Skeletal muscle tissue (tissue), 4 donors: ENCODE data around the gene DET1. TPM values are rescaled to one million over a fixed set of nuclear protein-coding genes. Genes with fewer than 3 reads are reported as not detected.
A peak's percentile ranks its signal among the peaks of the same experiment; 100 is the strongest.
"Not testable (repeated sequence)": the region's sequence is repeated elsewhere in the genome, so short reads cannot be mapped to it uniquely, and the experiment has no call there.

Source experiments
- H3K27ac ChIP-seq: one replicate; pipeline ENCODE4 v1.7.0; 2013; ENCODE audit warnings: mild to moderate bottlenecking, low read depth, low read length, inconsistent platforms
- H3K27me3 ChIP-seq, 3 donors: one replicate each; pipeline ENCODE4 v1.7.0; 2013; ENCODE audit warnings: low read length in 3 of 3; ENCODE audit not compliant: control insufficient read depth in 3 of 3, insufficient read depth in 3 of 3
- H3K36me3 ChIP-seq, 3 donors: one replicate each; pipeline ENCODE4 v1.7.0; 2013; ENCODE audit warnings: low read length in 3 of 3; ENCODE audit not compliant: control insufficient read depth in 3 of 3, insufficient read depth in 3 of 3
- H3K4me1 ChIP-seq, 3 donors: one replicate each; pipeline ENCODE4 v1.7.0; 2013; ENCODE audit warnings: low read length in 3 of 3, mild to moderate bottlenecking in 3 of 3; ENCODE audit not compliant: control insufficient read depth in 3 of 3, insufficient read depth in 3 of 3
- H3K4me3 ChIP-seq, 3 donors: one replicate each; pipeline ENCODE4 v1.7.0; 2013; ENCODE audit warnings: low read length in 3 of 3
- H3K9ac ChIP-seq, 3 donors: one replicate each; pipeline ENCODE4 v1.7.0; 2013; ENCODE audit warnings: low read length in 3 of 3, mild to moderate bottlenecking in 3 of 3, moderate library complexity in 2 of 3, low read depth in 1 of 3
- H3K9me3 ChIP-seq, 3 donors: one replicate each; pipeline ENCODE4 v1.7.0; 2013; ENCODE audit warnings: low read length in 3 of 3; ENCODE audit not compliant: control insufficient read depth in 3 of 3
- total RNA-seq: library from RNA; depleted of rRNA; stranded (reverse); fragments of >200 nt; gene quantifications from one replicate; pipeline ENCODE4 v1.2.3, GENCODE V29; 2014
- donor health status: Osteomylitis.

The DET1 gene
- total RNA-seq, 1 donor from 2014 or later: 11.5 TPM

- H3K27me3 ChIP-seq: peaks cover 0 to 3% (median 0%) of the 10 kb centered on the region in 3 donors
- no peaks in the 10 kb centered on the region for H3K9me3 ChIP-seq
- peaks cover 8 to 22% (median 17%) of the 10 kb centered on the region in 3 donors for H3K4me1 ChIP-seq
- H3K27ac ChIP-seq: peak overlapping the region; percentile 72
- H3K36me3 ChIP-seq: no peaks in the 10 kb centered on the region
- peak overlapping the region in 2 of 3 donors; percentile 47 to 54 for H3K9ac ChIP-seq
- H3K4me3 ChIP-seq: no peak overlapping the region
Measured at GRCh38 chr15:88571153-88571851, 24.8 kb upstream of the DET1 start.

GRCh38 chr15:88568589-88568988, 22.1 kb upstream of the DET1 start:
- H3K36me3 ChIP-seq: no peaks in the 10 kb centered on the region
- peaks cover 0 to 3% (median 0%) of the 10 kb centered on the region in 3 donors for H3K27me3 ChIP-seq
- H3K4me3 ChIP-seq: no peak overlapping the region
- no peak overlapping the region for H3K27ac ChIP-seq
- no peaks in the 10 kb centered on the region for H3K9me3 ChIP-seq
- peaks cover 8 to 22% (median 17%) of the 10 kb centered on the region in 3 donors for H3K4me1 ChIP-seq
- H3K9ac ChIP-seq: no peak overlapping the region

GRCh38 chr15:88564741-88565140, 18.3 kb upstream of the DET1 start:
- no peak overlapping the region for H3K4me3 ChIP-seq
- H3K4me1 ChIP-seq: peaks cover 0 to under 1% (median 0%) of the 10 kb centered on the region in 3 donors
- no peak overlapping the region for H3K27ac ChIP-seq
- H3K9ac ChIP-seq: no peak overlapping the region
- no peaks in the 10 kb centered on the region for H3K9me3 ChIP-seq
- no peaks in the 10 kb centered on the region for H3K36me3 ChIP-seq
- peaks cover 0 to 3% (median 0%) of the 10 kb centered on the region in 3 donors for H3K27me3 ChIP-seq

- Histone ChIP-seq H3K9me3 (no peaks in the 10 kb centered on the region), H3K36me3 (no peaks in the 10 kb centered on the region), H3K27me3 (peaks cover 0 to 3% (median 0%) of the 10 kb centered on the region in 3 donors), H3K27ac (no peak overlapping the region), H3K4me3 (no peak overlapping the region), H3K4me1 (no peaks in the 10 kb centered on the region), H3K9ac (no peak overlapping the region)
Measured at GRCh38 chr15:88563638-88564037, 17.2 kb upstream of the DET1 start.

GRCh38 chr15:88559565-88559964, 13.1 kb upstream of the DET1 start:
- not testable (repeated sequence) for H3K9ac ChIP-seq, H3K27ac ChIP-seq, H3K36me3 ChIP-seq

GRCh38 chr15:88558026-88558425, 11.5 kb upstream of the DET1 start:
- not testable (repeated sequence) for H3K36me3 ChIP-seq, H3K9ac ChIP-seq, H3K27ac ChIP-seq, H3K27me3 ChIP-seq, H3K9me3 ChIP-seq, H3K4me3 ChIP-seq, H3K4me1 ChIP-seq

More at GRCh38 chr15:88559565-88559964, 13.1 kb upstream of the DET1 start:
- H3K4me1 ChIP-seq, H3K9me3 ChIP-seq, H3K27me3 ChIP-seq, H3K4me3 ChIP-seq: not testable (repeated sequence)

GRCh38 chr15:88548009-88548408, 1.5 kb upstream of the DET1 start:
- H3K36me3 ChIP-seq, H3K27me3 ChIP-seq, H3K9me3 ChIP-seq, H3K27ac ChIP-seq, H3K4me3 ChIP-seq, H3K9ac ChIP-seq: not testable (repeated sequence)
- peaks cover 9 to 18% (median 10%) of the 10 kb centered on the region in 3 donors for H3K4me1 ChIP-seq

GRCh38 chr15:88545578-88546247, 768 bp downstream of the DET1 start:
- Histone ChIP-seq H3K27ac (peak overlapping the region; percentile 71), H3K9ac (peak overlapping the region; percentile 63 to 87 (median 83)), H3K4me1 (peaks cover 16 to 32% (median 21%) of the 10 kb centered on the region in 3 donors), H3K4me3 (peak overlapping the region; percentile 76 to 92 (median 89))
- not testable (repeated sequence) for H3K36me3 ChIP-seq, H3K27me3 ChIP-seq, H3K9me3 ChIP-seq

GRCh38 chr15:88543065-88543776, 3.3 kb downstream of the DET1 start:
- H3K9me3 ChIP-seq: no peaks in the 10 kb centered on the region
- no peaks in the 10 kb centered on the region for H3K27me3 ChIP-seq
- H3K9ac ChIP-seq: peak overlapping the region in 1 of 3 donors; percentile 25
- no peaks in the 10 kb centered on the region for H3K36me3 ChIP-seq
- no peak overlapping the region for H3K4me3 ChIP-seq
- peak overlapping the region; percentile 55 for H3K27ac ChIP-seq
- H3K4me1 ChIP-seq: peaks cover 16 to 32% (median 23%) of the 10 kb centered on the region in 3 donors

GRCh38 chr15:88542342-88542733, 4.1 kb downstream of the DET1 start:
- Histone ChIP-seq H3K9ac (peak overlapping the region; percentile 10 to 61 (median 20)), H3K27me3 (no peaks in the 10 kb centered on the region), H3K27ac (peak overlapping the region; percentile 55), H3K9me3 (no peaks in the 10 kb centered on the region), H3K4me1 (peaks cover 16 to 38% (median 23%) of the 10 kb centered on the region in 3 donors), H3K36me3 (no peaks in the 10 kb centered on the region), H3K4me3 (peak overlapping the region in 1 of 3 donors; percentile 23)
